WTC11 (cell line): Measurements from ENCODE around the gene PLD5. TPM values are rescaled to one million over a fixed set of nuclear protein-coding genes. Genes with fewer than 3 reads are reported as not detected.

ENCODE experiments used
- ATAC-seq: fragments of 200-7000 bp; cut with Tn5 transposase; 2 replicates; pipeline ENCODE4 v1.10.0; 2021; ENCODE audit warnings: mild to moderate bottlenecking, moderate library complexity
- CTCF ChIA-PET: fragments of 300-600 bp; sonication (Branson Sonifier 250); formaldehyde crosslinking; loops from one replicate; lab custom pipeline; 2021; ENCODE audit warnings: antibody characterized with exemption; lab: Charles Lee
- POLR2A ChIA-PET: fragments of 350-600 bp; sonication (Branson Sonifier 250); formaldehyde crosslinking; loops from one replicate; lab custom pipeline; 2021; ENCODE audit warnings: antibody characterized with exemption; lab: Charles Lee
- DNase-seq: peaks from one replicate; pipeline ENCODE4 v3.0.0; 2021; ENCODE audit warnings: low spot score
- H3K27ac Mint-ChIP-seq: 2 replicates; pipeline ENCODE4 v1.8.0; 2021; ENCODE audit warnings: mixed read lengths
- H3K27me3 Mint-ChIP-seq: 2 replicates; pipeline ENCODE4 v1.8.0; 2021; ENCODE audit warnings: low read depth, mild to moderate bottlenecking, moderate library complexity, mixed read lengths
- H3K36me3 Mint-ChIP-seq: 2 replicates; pipeline ENCODE4 v1.8.0; 2021; ENCODE audit warnings: mixed read lengths
- H3K4me1 Mint-ChIP-seq: 2 replicates; pipeline ENCODE4 v1.8.0; 2022; ENCODE audit warnings: mixed read lengths
- H3K4me3 Mint-ChIP-seq: 2 replicates; pipeline ENCODE4 v1.8.0; 2021; ENCODE audit warnings: mild to moderate bottlenecking, moderate library complexity, mixed read lengths
- H3K9me3 Mint-ChIP-seq: 2 replicates; pipeline ENCODE4 v1.8.0; 2021; ENCODE audit warnings: mixed read lengths
- ARID4B ChIP-seq: sonication (generic); formaldehyde crosslinking; IDR thresholded peaks from 2 replicates; pipeline ENCODE4 v1.8.0; 2023; ENCODE audit warnings: missing genetic modification reagents, mild to moderate bottlenecking, borderline replicate concordance
- E2F1 ChIP-seq: sonication (generic); formaldehyde crosslinking; IDR thresholded peaks from 2 replicates; pipeline ENCODE4 v1.8.0; 2022; ENCODE audit warnings: mild to moderate bottlenecking, missing genetic modification reagents
- ESRRA ChIP-seq: sonication (generic); formaldehyde crosslinking; IDR thresholded peaks from 2 replicates; pipeline ENCODE4 v1.8.1; 2022; ENCODE audit warnings: mild to moderate bottlenecking, missing genetic modification reagents, borderline replicate concordance
- GTF2I ChIP-seq: fragments of 250-450 bp; sonication (Bioruptor Pico); conservative IDR thresholded peaks from 2 replicates; pipeline ENCODE4 v1.4.0; 2021; ENCODE audit warnings: mild to moderate bottlenecking
- HMGXB4 ChIP-seq: sonication (generic); formaldehyde crosslinking; IDR thresholded peaks from 2 replicates; pipeline ENCODE4 v1.8.1; 2023; ENCODE audit warnings: mild to moderate bottlenecking, moderate library complexity, missing genetic modification reagents
- JUN ChIP-seq: sonication (generic); formaldehyde crosslinking; IDR thresholded peaks from 2 replicates; pipeline ENCODE4 v1.8.0; 2023; ENCODE audit warnings: mild to moderate bottlenecking, missing genetic modification reagents
- MXD4 ChIP-seq: fragments of 250-450 bp; sonication (Bioruptor Pico); IDR thresholded peaks from 2 replicates; pipeline ENCODE4 v1.8.0; 2021; ENCODE audit warnings: mild to moderate bottlenecking, moderate library complexity, borderline replicate concordance
- NR1H2 ChIP-seq: sonication (generic); formaldehyde crosslinking; IDR thresholded peaks from 2 replicates; pipeline ENCODE4 v1.9.0; 2021; ENCODE audit warnings: mild to moderate bottlenecking, moderate library complexity, missing genetic modification reagents
- NR2C2 ChIP-seq: sonication (generic); formaldehyde crosslinking; IDR thresholded peaks from 2 replicates; pipeline ENCODE4 v1.8.0; 2022; ENCODE audit warnings: mild to moderate bottlenecking, missing genetic modification reagents
- OVOL2 ChIP-seq: fragments of 250-450 bp; sonication (Bioruptor Pico); IDR thresholded peaks from 2 replicates; pipeline ENCODE4 v1.9.0; 2021; ENCODE audit warnings: mild to moderate bottlenecking, borderline replicate concordance
- SMAD3 ChIP-seq: sonication (generic); formaldehyde crosslinking; IDR thresholded peaks from 2 replicates; pipeline ENCODE4 v1.8.0; 2022; ENCODE audit warnings: missing genetic modification reagents, mild to moderate bottlenecking, borderline replicate concordance
- ZNF138 ChIP-seq: sonication (generic); formaldehyde crosslinking; conservative IDR thresholded peaks from 2 replicates; pipeline ENCODE4 v1.8.1; 2022; ENCODE audit warnings: mild to moderate bottlenecking, moderate library complexity, missing genetic modification reagents
- ZNF219 ChIP-seq: sonication (generic); formaldehyde crosslinking; IDR thresholded peaks from 2 replicates; pipeline ENCODE4 v1.8.0; 2023; ENCODE audit warnings: missing genetic modification reagents, mild to moderate bottlenecking, borderline replicate concordance
- ZNF281 ChIP-seq: sonication (generic); formaldehyde crosslinking; IDR thresholded peaks from 2 replicates; pipeline ENCODE4 v1.8.0; 2023; ENCODE audit warnings: mild to moderate bottlenecking, missing genetic modification reagents
- ZNF425 ChIP-seq: fragments of 250-450 bp; sonication (Bioruptor Pico); conservative IDR thresholded peaks from 2 replicates; pipeline ENCODE4 v1.9.0; 2021; ENCODE audit warnings: mild to moderate bottlenecking
- ZNF671 ChIP-seq: fragments of 250-450 bp; sonication (Bioruptor Pico); IDR thresholded peaks from 2 replicates; pipeline ENCODE4 v1.8.0; 2021; ENCODE audit warnings: mild to moderate bottlenecking
- total RNA-seq: library from RNA; stranded (reverse); gene quantifications from 3 replicates; pipeline ENCODE4 v1.2.3, GENCODE V29; 2021

The PLD5 gene
- total RNA-seq, 1 experiment from 2014 or later: 6.4 TPM

- H3K4me1 Mint-ChIP-seq: peaks cover 21% of the 10 kb centered on the region
- TF ChIP-seq MXD4 (CRISPR knock-in tag) (no peak), ZNF219 (CRISPR knock-in tag) (no peak), OVOL2 (CRISPR knock-in tag) (no peak), SMAD3 (CRISPR knock-in tag) (no peak), NR2C2 (CRISPR knock-in tag) (no peak), ESRRA (no peak), JUN (no peak), ZNF425 (CRISPR knock-in tag) (no peak), GTF2I (CRISPR knock-in tag) (no peak), ARID4B (no peak), ZNF671 (CRISPR knock-in tag) (no peak), NR1H2 (no peak), E2F1 (CRISPR knock-in tag) (no peak)
- H3K36me3 Mint-ChIP-seq: no peaks in the 10 kb centered on the region
- no peak overlapping the region for H3K27ac Mint-ChIP-seq
- ChIA-PET POLR2A (no interaction called here), CTCF (no interaction called here)
- no peak for ATAC-seq
- no peaks in the 10 kb centered on the region for H3K9me3 Mint-ChIP-seq
- H3K4me3 Mint-ChIP-seq: no peak overlapping the region
- no peaks in the 10 kb centered on the region for H3K27me3 Mint-ChIP-seq
- DNase-seq: no peak
These were observed 458.7 kb downstream of the PLD5 start for GRCh38 chr1:242065813-242066212.

- POLR2A ChIA-PET: no interaction called here
- no peak for ATAC-seq
- no peaks in the 10 kb centered on the region for H3K27me3 Mint-ChIP-seq
- CTCF ChIA-PET: no interaction called here
- no peak for DNase-seq
- TF ChIP-seq ZNF281: no peak
- no peak for TF ChIP-seq OVOL2 (CRISPR knock-in tag)
- TF ChIP-seq HMGXB4 (CRISPR knock-in tag): no peak
- no peak for TF ChIP-seq ZNF138 (CRISPR knock-in tag)
- TF ChIP-seq, all 79 proteins: peak for 0
- H3K36me3 Mint-ChIP-seq: no peaks in the 10 kb centered on the region
- no peak overlapping the region for H3K27ac Mint-ChIP-seq
- peaks cover 10% of the 10 kb centered on the region for H3K4me1 Mint-ChIP-seq
- H3K4me3 Mint-ChIP-seq: no peak overlapping the region
- no peaks in the 10 kb centered on the region; the same call in 1 of the 2 replicates for H3K9me3 Mint-ChIP-seq
These were observed 462.2 kb downstream of the PLD5 start for GRCh38 chr1:242062271-242062670.
